WTC11 (cell line): ENCODE results near the gene RAPGEF1. TPM values are rescaled to one million over a fixed set of nuclear protein-coding genes. Genes with fewer than 3 reads are reported as not detected.

ENCODE experiments used
- ATAC-seq: fragments of 200-7000 bp; cut with Tn5 transposase; 2 replicates; pipeline ENCODE4 v1.10.0; 2021; ENCODE audit warnings: mild to moderate bottlenecking, moderate library complexity
- CTCF ChIA-PET: fragments of 300-600 bp; sonication (Branson Sonifier 250); formaldehyde crosslinking; loops from one replicate; lab custom pipeline; 2021; ENCODE audit warnings: antibody characterized with exemption; lab: Charles Lee
- POLR2A ChIA-PET: fragments of 350-600 bp; sonication (Branson Sonifier 250); formaldehyde crosslinking; loops from one replicate; lab custom pipeline; 2021; ENCODE audit warnings: antibody characterized with exemption; lab: Charles Lee
- DNase-seq: peaks from one replicate; pipeline ENCODE4 v3.0.0; 2021; ENCODE audit warnings: low spot score
- H3K27ac Mint-ChIP-seq: 2 replicates; pipeline ENCODE4 v1.8.0; 2021; ENCODE audit warnings: mixed read lengths
- H3K27me3 Mint-ChIP-seq: 2 replicates; pipeline ENCODE4 v1.8.0; 2021; ENCODE audit warnings: low read depth, mild to moderate bottlenecking, moderate library complexity, mixed read lengths
- H3K36me3 Mint-ChIP-seq: 2 replicates; pipeline ENCODE4 v1.8.0; 2021; ENCODE audit warnings: mixed read lengths
- H3K4me1 Mint-ChIP-seq: 2 replicates; pipeline ENCODE4 v1.8.0; 2022; ENCODE audit warnings: mixed read lengths
- H3K4me3 Mint-ChIP-seq: 2 replicates; pipeline ENCODE4 v1.8.0; 2021; ENCODE audit warnings: mild to moderate bottlenecking, moderate library complexity, mixed read lengths
- H3K9me3 Mint-ChIP-seq: 2 replicates; pipeline ENCODE4 v1.8.0; 2021; ENCODE audit warnings: mixed read lengths
- ELF4 ChIP-seq: sonication (generic); formaldehyde crosslinking; IDR thresholded peaks from 2 replicates; pipeline ENCODE4 v1.8.1; 2022; ENCODE audit warnings: low read depth, mild to moderate bottlenecking, moderate library complexity, missing genetic modification reagents
- EMX1 ChIP-seq: fragments of 250-450 bp; sonication (Bioruptor Pico); IDR thresholded peaks from 2 replicates; pipeline ENCODE4 v1.8.0; 2021; ENCODE audit warnings: mild to moderate bottlenecking
- FOXP1 ChIP-seq: sonication (generic); formaldehyde crosslinking; IDR thresholded peaks from 2 replicates; pipeline ENCODE4 v1.8.0; 2022; ENCODE audit warnings: missing genetic modification reagents, mild to moderate bottlenecking, moderate library complexity, borderline replicate concordance
- GABPB1 ChIP-seq: sonication (generic); formaldehyde crosslinking; IDR thresholded peaks from 2 replicates; pipeline ENCODE4 v1.8.1; 2023; ENCODE audit warnings: mild to moderate bottlenecking, missing genetic modification reagents
- GRHL2 ChIP-seq: fragments of 250-450 bp; sonication (Bioruptor Pico); IDR thresholded peaks from 2 replicates; pipeline ENCODE4 v1.8.0; 2022; ENCODE audit warnings: mild to moderate bottlenecking, moderate library complexity; ENCODE audit not compliant: insufficient replicate concordance, severe bottlenecking
- JUN ChIP-seq: sonication (generic); formaldehyde crosslinking; IDR thresholded peaks from 2 replicates; pipeline ENCODE4 v1.8.0; 2023; ENCODE audit warnings: mild to moderate bottlenecking, missing genetic modification reagents
- KAT7 ChIP-seq: sonication (generic); formaldehyde crosslinking; IDR thresholded peaks from 2 replicates; pipeline ENCODE4 v1.8.1; 2023; ENCODE audit warnings: missing genetic modification reagents, mild to moderate bottlenecking, borderline replicate concordance
- NR2C2 ChIP-seq: sonication (generic); formaldehyde crosslinking; IDR thresholded peaks from 2 replicates; pipeline ENCODE4 v1.8.0; 2022; ENCODE audit warnings: mild to moderate bottlenecking, missing genetic modification reagents
- OVOL2 ChIP-seq: fragments of 250-450 bp; sonication (Bioruptor Pico); IDR thresholded peaks from 2 replicates; pipeline ENCODE4 v1.9.0; 2021; ENCODE audit warnings: mild to moderate bottlenecking, borderline replicate concordance
- SMAD3 ChIP-seq: sonication (generic); formaldehyde crosslinking; IDR thresholded peaks from 2 replicates; pipeline ENCODE4 v1.8.0; 2022; ENCODE audit warnings: missing genetic modification reagents, mild to moderate bottlenecking, borderline replicate concordance
- ZNF232 ChIP-seq: sonication (generic); formaldehyde crosslinking; IDR thresholded peaks from 2 replicates; pipeline ENCODE4 v1.8.0; 2022; ENCODE audit warnings: mild to moderate bottlenecking, missing genetic modification reagents
- ZNF263 ChIP-seq: sonication (generic); formaldehyde crosslinking; IDR thresholded peaks from 2 replicates; pipeline ENCODE4 v1.8.1; 2022; ENCODE audit warnings: low read depth, mild to moderate bottlenecking, moderate library complexity, missing genetic modification reagents
- ZNF317 ChIP-seq: sonication (generic); formaldehyde crosslinking; IDR thresholded peaks from 2 replicates; pipeline ENCODE4 v1.8.1; 2023; ENCODE audit warnings: low read depth, mild to moderate bottlenecking, moderate library complexity, missing genetic modification reagents, borderline replicate concordance
- ZNF423 ChIP-seq: fragments of 250-450 bp; sonication (Bioruptor Pico); IDR thresholded peaks from 2 replicates; pipeline ENCODE4 v2.1.2; 2022; ENCODE audit warnings: mild to moderate bottlenecking, moderate library complexity
- ZNF671 ChIP-seq: fragments of 250-450 bp; sonication (Bioruptor Pico); IDR thresholded peaks from 2 replicates; pipeline ENCODE4 v1.8.0; 2021; ENCODE audit warnings: mild to moderate bottlenecking
- total RNA-seq: library from RNA; stranded (reverse); gene quantifications from 3 replicates; pipeline ENCODE4 v1.2.3, GENCODE V29; 2021
- TF ChIP-seq, protein P1 (sequence below): fragments of 250-450 bp; sonication (Bioruptor Pico); IDR thresholded peaks from 2 replicates; pipeline ENCODE4 v2.1.2; 2022; ENCODE audit warnings: mild to moderate bottlenecking, moderate library complexity
- TF ChIP-seq, protein P2 (sequence below): sonication (generic); formaldehyde crosslinking; conservative IDR thresholded peaks from 2 replicates; pipeline ENCODE4 v1.8.1; 2023; ENCODE audit warnings: mild to moderate bottlenecking, low read depth, missing genetic modification reagents, moderate library complexity
- TF ChIP-seq, protein P3 (sequence below): sonication (generic); formaldehyde crosslinking; IDR thresholded peaks from 2 replicates; pipeline ENCODE4 v1.8.0; 2022; ENCODE audit warnings: missing genetic modification reagents
- TF ChIP-seq, protein P4 (sequence below): sonication (generic); formaldehyde crosslinking; conservative IDR thresholded peaks from 2 replicates; pipeline ENCODE4 v1.8.1; 2022; ENCODE audit warnings: mild to moderate bottlenecking, missing genetic modification reagents
- TF ChIP-seq, protein P5 (sequence below): sonication (generic); formaldehyde crosslinking; IDR thresholded peaks from 2 replicates; pipeline ENCODE4 v1.8.1; 2022; ENCODE audit warnings: low read depth, missing genetic modification reagents, borderline replicate concordance
- TF ChIP-seq, protein P6 (sequence below): sonication (generic); formaldehyde crosslinking; IDR thresholded peaks from 2 replicates; pipeline ENCODE4 v1.8.0; 2022; ENCODE audit warnings: mild to moderate bottlenecking, missing genetic modification reagents
- TF ChIP-seq, protein P7 (sequence below): fragments of 250-450 bp; sonication (Bioruptor Pico); IDR thresholded peaks from 2 replicates; pipeline ENCODE4 v1.9.0; 2021; ENCODE audit warnings: mild to moderate bottlenecking

The RAPGEF1 gene
- total RNA-seq, 1 experiment from 2014 or later = 66.2 TPM

DNA sequence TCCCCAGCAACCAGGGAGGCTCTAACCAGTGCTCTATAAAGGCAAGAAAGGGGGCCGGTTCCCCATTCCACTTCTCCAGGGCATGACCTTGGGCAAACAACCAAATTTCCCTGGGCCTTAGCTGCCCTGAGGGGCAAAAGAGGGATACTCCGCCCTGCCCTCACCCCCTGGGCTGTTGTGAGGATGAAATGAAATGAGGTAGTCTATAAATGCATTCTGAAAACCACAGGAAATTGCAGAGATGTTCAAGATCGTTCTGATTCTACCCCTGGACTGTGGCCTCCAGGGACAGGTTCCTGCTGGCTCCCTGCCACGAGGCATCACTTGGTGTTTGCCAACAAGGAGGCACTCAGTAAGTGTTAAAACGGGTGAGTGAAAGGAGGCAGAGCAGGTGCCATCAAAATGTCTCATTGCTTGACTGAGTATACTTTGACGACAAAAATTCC is 5.7 kb downstream of the RAPGEF1 start:
- DNase-seq (no peak), ATAC-seq (no peak)
- Mint-ChIP-seq H3K9me3 (no peaks in the 10 kb centered on the region), H3K27ac (peak overlapping the region; percentile 82), H3K4me1 (peaks cover 71% of the 10 kb centered on the region), H3K36me3 (no peaks in the 10 kb centered on the region), H3K27me3 (no peaks in the 10 kb centered on the region), H3K4me3 (no peak overlapping the region)
- ChIA-PET CTCF (interaction anchor here (0.9 to 1.0 kb wide), 2 partner anchors 133 to 143 kb away, joined by 3 to 5 read pairs; no protein-coding TSS in a partner anchor), POLR2A (no interaction called here)
- TF ChIP-seq SMAD3 (no peak), ZNF423 (CRISPR knock-in tag) (no peak), ELF4 (CRISPR knock-in tag) (no peak), EMX1 (CRISPR knock-in tag) (no peak), NR2C2 (CRISPR knock-in tag) (no peak), JUN (no peak), ZNF232 (CRISPR knock-in tag) (no peak), FOXP1 (CRISPR knock-in tag) (no peak), OVOL2 (CRISPR knock-in tag) (no peak), ZNF317 (CRISPR knock-in tag) (no peak), ZNF671 (no peak), GABPB1 (no peak)
- TF ChIP-seq, protein P1, sequence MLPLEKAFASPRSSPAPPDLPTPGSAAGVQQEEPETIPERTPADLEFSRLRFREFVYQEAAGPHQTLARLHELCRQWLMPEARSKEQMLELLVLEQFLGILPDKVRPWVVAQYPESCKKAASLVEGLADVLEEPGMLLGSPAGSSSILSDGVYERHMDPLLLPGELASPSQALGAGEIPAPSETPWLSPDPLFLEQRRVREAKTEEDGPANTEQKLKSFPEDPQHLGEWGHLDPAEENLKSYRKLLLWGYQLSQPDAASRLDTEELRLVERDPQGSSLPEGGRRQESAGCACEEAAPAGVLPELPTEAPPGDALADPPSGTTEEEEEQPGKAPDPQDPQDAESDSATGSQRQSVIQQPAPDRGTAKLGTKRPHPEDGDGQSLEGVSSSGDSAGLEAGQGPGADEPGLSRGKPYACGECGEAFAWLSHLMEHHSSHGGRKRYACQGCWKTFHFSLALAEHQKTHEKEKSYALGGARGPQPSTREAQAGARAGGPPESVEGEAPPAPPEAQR (CRISPR knock-in tag) = no peak
- TF ChIP-seq, protein P2, sequence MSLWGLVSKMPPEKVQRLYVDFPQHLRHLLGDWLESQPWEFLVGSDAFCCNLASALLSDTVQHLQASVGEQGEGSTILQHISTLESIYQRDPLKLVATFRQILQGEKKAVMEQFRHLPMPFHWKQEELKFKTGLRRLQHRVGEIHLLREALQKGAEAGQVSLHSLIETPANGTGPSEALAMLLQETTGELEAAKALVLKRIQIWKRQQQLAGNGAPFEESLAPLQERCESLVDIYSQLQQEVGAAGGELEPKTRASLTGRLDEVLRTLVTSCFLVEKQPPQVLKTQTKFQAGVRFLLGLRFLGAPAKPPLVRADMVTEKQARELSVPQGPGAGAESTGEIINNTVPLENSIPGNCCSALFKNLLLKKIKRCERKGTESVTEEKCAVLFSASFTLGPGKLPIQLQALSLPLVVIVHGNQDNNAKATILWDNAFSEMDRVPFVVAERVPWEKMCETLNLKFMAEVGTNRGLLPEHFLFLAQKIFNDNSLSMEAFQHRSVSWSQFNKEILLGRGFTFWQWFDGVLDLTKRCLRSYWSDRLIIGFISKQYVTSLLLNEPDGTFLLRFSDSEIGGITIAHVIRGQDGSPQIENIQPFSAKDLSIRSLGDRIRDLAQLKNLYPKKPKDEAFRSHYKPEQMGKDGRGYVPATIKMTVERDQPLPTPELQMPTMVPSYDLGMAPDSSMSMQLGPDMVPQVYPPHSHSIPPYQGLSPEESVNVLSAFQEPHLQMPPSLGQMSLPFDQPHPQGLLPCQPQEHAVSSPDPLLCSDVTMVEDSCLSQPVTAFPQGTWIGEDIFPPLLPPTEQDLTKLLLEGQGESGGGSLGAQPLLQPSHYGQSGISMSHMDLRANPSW (CRISPR knock-in tag) = no peak
- TF ChIP-seq, protein P3, sequence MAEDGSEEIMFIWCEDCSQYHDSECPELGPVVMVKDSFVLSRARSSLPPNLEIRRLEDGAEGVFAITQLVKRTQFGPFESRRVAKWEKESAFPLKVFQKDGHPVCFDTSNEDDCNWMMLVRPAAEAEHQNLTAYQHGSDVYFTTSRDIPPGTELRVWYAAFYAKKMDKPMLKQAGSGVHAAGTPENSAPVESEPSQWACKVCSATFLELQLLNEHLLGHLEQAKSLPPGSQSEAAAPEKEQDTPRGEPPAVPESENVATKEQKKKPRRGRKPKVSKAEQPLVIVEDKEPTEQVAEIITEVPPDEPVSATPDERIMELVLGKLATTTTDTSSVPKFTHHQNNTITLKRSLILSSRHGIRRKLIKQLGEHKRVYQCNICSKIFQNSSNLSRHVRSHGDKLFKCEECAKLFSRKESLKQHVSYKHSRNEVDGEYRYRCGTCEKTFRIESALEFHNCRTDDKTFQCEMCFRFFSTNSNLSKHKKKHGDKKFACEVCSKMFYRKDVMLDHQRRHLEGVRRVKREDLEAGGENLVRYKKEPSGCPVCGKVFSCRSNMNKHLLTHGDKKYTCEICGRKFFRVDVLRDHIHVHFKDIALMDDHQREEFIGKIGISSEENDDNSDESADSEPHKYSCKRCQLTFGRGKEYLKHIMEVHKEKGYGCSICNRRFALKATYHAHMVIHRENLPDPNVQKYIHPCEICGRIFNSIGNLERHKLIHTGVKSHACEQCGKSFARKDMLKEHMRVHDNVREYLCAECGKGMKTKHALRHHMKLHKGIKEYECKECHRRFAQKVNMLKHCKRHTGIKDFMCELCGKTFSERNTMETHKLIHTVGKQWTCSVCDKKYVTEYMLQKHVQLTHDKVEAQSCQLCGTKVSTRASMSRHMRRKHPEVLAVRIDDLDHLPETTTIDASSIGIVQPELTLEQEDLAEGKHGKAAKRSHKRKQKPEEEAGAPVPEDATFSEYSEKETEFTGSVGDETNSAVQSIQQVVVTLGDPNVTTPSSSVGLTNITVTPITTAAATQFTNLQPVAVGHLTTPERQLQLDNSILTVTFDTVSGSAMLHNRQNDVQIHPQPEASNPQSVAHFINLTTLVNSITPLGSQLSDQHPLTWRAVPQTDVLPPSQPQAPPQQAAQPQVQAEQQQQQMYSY (CRISPR knock-in tag) = no peak
- TF ChIP-seq, protein P4, sequence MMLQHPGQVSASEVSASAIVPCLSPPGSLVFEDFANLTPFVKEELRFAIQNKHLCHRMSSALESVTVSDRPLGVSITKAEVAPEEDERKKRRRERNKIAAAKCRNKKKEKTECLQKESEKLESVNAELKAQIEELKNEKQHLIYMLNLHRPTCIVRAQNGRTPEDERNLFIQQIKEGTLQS (CRISPR knock-in tag) = no peak

DNA sequence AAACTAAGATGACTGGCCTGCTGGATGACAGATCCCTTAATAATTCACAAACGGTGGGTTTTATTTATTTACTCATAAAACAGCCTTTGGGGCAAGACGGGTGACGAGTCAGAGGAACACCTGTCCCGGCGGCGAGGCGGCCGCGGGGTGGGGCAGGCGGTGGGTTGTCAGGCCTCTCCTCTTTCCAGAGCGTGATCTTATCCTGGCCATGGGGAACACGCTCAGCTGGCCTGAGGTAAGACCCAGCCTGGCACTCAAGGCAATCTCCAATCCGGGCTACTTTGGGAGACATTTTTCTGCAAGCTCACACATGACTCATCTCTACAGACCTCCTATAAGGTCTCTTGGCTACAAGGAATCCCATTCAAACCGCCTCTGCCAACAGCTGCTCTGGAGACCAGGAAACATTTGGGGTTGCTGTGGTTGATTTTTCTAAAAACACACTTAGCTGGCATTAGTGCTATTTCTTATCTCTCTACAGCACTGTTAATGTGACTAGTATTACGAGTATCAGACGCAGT is 6.3 kb downstream of the RAPGEF1 start:
- no peaks in the 10 kb centered on the region for H3K27me3 Mint-ChIP-seq
- no peaks in the 10 kb centered on the region for H3K36me3 Mint-ChIP-seq
- H3K4me3 Mint-ChIP-seq = no peak overlapping the region
- ChIA-PET CTCF (interaction anchor here (0.9 to 1.0 kb wide), 2 partner anchors 132 to 142 kb away, joined by 3 to 5 read pairs; no protein-coding TSS in a partner anchor), POLR2A (no interaction called here)
- H3K27ac Mint-ChIP-seq = peak overlapping the region; percentile 44
- H3K4me1 Mint-ChIP-seq = peaks cover 72% of the 10 kb centered on the region
- no peaks in the 10 kb centered on the region for H3K9me3 Mint-ChIP-seq
- DNase-seq (no peak), ATAC-seq (no peak; the same call in 1 of the 2 replicates)
- TF ChIP-seq, protein P5, sequence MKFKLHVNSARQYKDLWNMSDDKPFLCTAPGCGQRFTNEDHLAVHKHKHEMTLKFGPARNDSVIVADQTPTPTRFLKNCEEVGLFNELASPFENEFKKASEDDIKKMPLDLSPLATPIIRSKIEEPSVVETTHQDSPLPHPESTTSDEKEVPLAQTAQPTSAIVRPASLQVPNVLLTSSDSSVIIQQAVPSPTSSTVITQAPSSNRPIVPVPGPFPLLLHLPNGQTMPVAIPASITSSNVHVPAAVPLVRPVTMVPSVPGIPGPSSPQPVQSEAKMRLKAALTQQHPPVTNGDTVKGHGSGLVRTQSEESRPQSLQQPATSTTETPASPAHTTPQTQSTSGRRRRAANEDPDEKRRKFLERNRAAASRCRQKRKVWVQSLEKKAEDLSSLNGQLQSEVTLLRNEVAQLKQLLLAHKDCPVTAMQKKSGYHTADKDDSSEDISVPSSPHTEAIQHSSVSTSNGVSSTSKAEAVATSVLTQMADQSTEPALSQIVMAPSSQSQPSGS (CRISPR knock-in tag) = no peak
- TF ChIP-seq, protein P6, sequence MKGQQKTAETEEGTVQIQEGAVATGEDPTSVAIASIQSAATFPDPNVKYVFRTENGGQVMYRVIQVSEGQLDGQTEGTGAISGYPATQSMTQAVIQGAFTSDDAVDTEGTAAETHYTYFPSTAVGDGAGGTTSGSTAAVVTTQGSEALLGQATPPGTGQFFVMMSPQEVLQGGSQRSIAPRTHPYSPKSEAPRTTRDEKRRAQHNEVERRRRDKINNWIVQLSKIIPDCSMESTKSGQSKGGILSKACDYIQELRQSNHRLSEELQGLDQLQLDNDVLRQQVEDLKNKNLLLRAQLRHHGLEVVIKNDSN (CRISPR knock-in tag) = no peak
- TF ChIP-seq GRHL2 (no peak), KAT7 (CRISPR knock-in tag) (no peak), ZNF423 (CRISPR knock-in tag) (no peak), ZNF263 (CRISPR knock-in tag) (no peak), ELF4 (CRISPR knock-in tag) (no peak)
- TF ChIP-seq, protein P7, sequence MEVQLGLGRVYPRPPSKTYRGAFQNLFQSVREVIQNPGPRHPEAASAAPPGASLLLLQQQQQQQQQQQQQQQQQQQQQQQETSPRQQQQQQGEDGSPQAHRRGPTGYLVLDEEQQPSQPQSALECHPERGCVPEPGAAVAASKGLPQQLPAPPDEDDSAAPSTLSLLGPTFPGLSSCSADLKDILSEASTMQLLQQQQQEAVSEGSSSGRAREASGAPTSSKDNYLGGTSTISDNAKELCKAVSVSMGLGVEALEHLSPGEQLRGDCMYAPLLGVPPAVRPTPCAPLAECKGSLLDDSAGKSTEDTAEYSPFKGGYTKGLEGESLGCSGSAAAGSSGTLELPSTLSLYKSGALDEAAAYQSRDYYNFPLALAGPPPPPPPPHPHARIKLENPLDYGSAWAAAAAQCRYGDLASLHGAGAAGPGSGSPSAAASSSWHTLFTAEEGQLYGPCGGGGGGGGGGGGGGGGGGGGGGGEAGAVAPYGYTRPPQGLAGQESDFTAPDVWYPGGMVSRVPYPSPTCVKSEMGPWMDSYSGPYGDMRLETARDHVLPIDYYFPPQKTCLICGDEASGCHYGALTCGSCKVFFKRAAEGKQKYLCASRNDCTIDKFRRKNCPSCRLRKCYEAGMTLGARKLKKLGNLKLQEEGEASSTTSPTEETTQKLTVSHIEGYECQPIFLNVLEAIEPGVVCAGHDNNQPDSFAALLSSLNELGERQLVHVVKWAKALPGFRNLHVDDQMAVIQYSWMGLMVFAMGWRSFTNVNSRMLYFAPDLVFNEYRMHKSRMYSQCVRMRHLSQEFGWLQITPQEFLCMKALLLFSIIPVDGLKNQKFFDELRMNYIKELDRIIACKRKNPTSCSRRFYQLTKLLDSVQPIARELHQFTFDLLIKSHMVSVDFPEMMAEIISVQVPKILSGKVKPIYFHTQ (CRISPR knock-in tag) = no peak
